ENCODE measurements around the gene TUBA4B.

GRCh38 chr2:219268294-219268693, 15.3 kb downstream of the TUBA4B start:
- no peak for TF ChIP-seq CTCF (IDR thresholded peaks at IDR 0.05)
- no peak for TF ChIP-seq REST (IDR thresholded peaks at IDR 0.05; ENCODE audit: insufficient read depth in 1 of 2, low read depth in 2 of 2, low read length in 1 of 2)
- no peak for TF ChIP-seq TCF7L2 (IDR thresholded peaks at IDR 0.05; ENCODE audit: low read depth, low read length)
- no peak for TF ChIP-seq POLR2AphosphoS5 (IDR thresholded peaks at IDR 0.05; ENCODE audit: low read depth, low read length)
- no peak for TF ChIP-seq SIN3A (IDR thresholded peaks at IDR 0.05; ENCODE audit: borderline replicate concordance, insufficient read depth, low read depth, low read length)

All from Panc1 (cell line).